Right lung (tissue), 5 donors: ENCODE data around the gene DXO. TPM values are rescaled to one million over a fixed set of nuclear protein-coding genes. Genes with fewer than 3 reads are reported as not detected.
"Not testable (repeated sequence)": the region's sequence is repeated elsewhere in the genome, so short reads cannot be mapped to it uniquely, and the experiment has no call there.

Experiments
- DNase-seq, 2 donors: peaks; one replicate each; pipeline ENCODE4 v3.0.0-alpha.2; 2013
- polyA plus RNA-seq, 5 donors: library from polyadenylated mRNA; unstranded; fragments of 120-200 nt; gene quantifications; one replicate each; pipeline versions ENCODE4 v1.2.1 to v1.2.3, GENCODE V29; 2013; ENCODE audit warnings: inconsistent platforms in 1 of 5, low replicate concordance in 1 of 5; ENCODE audit not compliant: insufficient read length in 5 of 5, insufficient read depth in 1 of 5

Gene DXO
- polyA plus RNA-seq, 5 donors: 22.7 to 31.8 (median 27.5) TPM

DNA sequence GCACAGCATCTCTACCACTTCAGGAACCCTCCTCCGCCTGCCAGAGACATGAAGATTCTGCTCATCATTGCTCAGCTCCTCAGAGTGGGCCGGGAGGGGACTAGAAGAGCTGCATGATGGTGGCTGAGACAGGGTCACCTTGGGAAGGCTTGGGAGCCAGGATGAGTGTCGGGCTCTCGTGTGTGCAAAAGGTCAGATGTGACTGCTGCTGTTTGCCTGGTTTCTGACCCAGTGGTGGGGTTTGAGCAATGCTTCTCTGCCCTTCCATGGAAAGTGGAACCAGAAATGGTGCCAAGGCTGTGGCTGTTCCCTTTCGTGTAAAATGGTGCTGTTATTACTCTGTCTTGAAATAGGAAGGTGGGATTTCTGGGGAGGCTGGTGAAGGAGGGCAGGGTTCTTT is 9.1 kb upstream of the DXO start:
- DNase-seq: not testable (repeated sequence)

GRCh38 chr6:31980195-31980876 is 8.4 kb upstream of the DXO start:
- not testable (repeated sequence) for DNase-seq

GRCh38 chr6:31979238-31979898 is 7.4 kb upstream of the DXO start:
- no peak for DNase-seq

GRCh38 chr6:31978831-31979230 is 6.9 kb upstream of the DXO start:
- no peak for DNase-seq

- DNase-seq: no peak
These were observed 6.0 kb upstream of the DXO start for GRCh38 chr6:31977816-31978431.

GRCh38 chr6:31976065-31976464 is 4.1 kb upstream of the DXO start:
- not testable (repeated sequence) for DNase-seq

- DNase-seq: no peak
These were observed 892 bp upstream of the DXO start for GRCh38 chr6:31972709-31973350.

GRCh38 chr6:31971279-31971992 is 502 bp downstream of the DXO start:
- no peak for DNase-seq

GRCh38 chr6:31970604-31971271 is 1.2 kb downstream of the DXO start:
- no peak for DNase-seq

DNA sequence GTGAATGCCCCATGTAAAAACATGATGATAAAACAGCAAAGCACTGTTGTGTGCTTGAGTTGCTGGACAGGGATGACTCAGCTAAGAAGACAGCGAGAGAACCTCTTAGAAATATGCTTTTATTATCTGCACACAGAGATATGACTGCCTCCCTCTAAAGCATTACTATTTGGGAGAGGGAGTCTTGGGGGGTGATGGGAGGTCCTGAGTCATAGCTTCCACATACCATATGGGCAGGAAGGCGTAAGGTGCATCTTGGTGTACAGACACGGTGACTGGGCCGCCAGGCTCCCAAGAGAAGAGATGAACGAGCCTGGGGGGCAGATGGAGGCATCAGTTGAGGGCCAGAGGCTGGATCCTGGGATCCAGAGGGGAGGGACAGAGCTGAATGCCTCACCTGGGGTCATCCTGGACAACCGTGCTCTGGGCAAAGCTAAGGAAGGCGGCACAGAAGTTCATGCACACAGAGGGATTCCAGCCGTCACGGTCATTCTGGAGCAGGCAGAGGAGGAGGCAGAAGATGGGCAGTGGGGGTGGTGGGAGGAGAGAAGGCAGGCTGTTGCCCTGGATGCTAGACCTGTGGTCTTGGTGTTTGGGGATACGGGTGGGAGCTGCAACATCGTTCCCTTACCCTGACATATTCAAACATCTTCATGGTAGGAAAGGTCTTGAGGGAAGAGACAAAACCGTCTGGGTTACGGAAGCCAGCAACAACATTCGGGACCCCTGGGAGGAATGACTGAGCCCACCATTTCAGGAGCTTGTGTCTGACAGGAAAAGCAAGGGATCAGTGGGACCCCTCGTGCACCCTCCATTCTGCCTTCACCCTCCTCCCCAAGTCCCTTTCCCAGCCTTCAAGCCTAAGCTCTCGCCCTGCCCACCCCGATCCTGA is 2.0 kb downstream of the DXO start:
- no peak for DNase-seq

- no peak for DNase-seq
These were observed 2.9 kb downstream of the DXO start for GRCh38 chr6:31968791-31969711.

DNA sequence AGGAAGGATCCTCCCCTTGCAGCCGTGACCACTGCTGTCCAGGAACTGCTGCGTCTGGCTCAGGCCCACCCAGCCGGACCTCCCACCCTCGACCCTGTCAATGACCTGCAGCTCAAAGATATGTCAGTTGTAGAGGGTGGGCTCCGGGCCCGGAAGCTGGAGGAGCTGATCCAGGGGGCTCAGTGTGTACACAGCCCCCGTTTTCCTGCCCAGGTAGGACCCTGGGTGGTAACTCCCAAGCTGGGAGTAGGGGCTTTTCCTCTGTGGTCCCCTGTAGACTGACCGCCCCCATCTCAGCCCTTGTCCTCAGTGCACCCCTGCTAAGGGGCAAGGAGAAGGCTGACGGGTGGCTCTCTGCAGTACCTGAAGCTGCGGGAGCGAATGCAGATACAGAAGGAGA is 3.6 kb downstream of the DXO start:
- DNase-seq: no peak

- no peak for DNase-seq
These were observed 4.0 kb downstream of the DXO start for GRCh38 chr6:31967926-31968320.

DNA sequence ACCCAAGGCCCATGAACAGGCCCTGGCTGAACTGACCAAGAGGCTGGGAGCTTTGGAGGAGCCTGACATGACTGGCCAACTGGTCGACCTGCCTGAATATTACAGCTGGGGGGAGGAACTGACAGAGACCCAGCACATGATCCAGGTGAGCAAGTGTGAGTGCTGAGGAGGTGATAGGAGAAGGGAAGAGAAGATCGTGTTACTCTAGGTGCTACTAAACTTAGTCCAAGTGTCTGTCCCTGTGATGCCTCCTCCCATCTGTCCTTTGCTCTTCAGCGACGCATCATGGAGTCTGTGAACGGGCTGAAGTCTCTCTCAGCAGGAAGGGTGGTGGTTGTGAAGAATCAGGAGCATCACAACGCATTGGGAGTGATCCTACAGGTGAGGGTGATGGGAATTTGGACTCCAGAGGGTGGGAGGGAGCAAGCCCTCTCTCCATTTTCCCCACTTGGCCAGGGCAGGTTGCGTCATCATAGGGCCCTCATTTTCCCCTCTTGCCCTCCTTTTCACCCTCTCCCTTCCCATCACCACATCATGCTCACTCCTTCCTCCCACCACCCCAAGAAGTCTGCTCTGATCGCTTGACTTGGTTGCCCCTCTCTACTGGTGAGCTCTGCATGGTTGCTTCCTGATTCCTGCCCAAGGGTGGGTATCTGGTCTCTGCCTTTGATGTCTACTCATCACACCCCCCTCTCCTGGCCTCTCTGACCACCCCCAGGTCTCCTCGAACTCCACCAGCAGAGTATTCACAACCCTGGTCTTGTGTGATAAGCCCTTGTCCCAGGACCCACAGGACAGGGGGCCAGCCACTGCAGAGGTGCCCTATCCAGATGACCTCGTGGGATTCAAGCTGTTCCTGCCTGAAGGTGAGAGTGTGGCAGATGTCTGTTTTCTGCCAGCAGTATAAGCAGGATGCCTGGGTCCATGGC is 4.7 kb downstream of the DXO start:
- DNase-seq: no peak

DNA sequence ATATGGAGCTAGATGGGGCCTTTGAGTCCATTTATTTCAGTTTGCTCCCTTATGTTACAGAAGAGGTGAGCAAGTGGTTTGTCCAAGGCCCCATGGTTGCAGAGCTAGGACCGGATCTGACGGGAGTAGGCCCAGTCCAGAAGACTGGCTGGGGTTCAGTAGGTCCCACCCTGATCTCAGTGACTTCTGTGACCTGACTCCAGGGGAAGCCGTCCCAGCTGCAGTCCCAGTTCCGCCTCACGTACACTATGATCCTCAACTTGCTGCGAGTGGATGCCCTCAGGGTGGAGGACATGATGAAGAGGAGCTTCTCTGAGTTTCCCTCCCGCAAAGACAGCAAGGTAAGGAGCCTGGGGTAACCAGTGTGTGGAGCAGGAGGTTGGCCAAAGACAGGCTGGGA is 5.4 kb downstream of the DXO start:
- DNase-seq: no peak

DNA sequence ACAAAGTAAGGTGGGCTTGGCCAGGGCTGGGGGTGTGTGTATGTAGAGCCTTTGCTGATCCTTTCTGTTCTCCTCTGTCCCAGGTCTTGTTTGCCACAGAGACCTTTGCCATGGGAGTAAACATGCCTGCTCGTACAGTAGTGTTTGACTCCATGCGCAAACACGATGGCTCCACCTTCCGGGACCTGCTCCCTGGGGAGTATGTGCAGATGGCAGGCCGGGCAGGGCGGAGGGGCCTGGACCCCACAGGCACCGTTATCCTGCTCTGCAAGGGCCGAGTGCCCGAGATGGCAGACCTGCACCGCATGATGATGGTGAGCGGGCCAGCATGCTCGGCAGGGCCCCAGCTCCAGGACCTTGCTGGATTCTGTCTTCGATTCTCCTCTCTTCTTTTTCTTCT is 6.2 kb downstream of the DXO start:
- no peak for DNase-seq

GRCh38 chr6:31963921-31964320 is 8.0 kb downstream of the DXO start:
- DNase-seq: no peak

DNA sequence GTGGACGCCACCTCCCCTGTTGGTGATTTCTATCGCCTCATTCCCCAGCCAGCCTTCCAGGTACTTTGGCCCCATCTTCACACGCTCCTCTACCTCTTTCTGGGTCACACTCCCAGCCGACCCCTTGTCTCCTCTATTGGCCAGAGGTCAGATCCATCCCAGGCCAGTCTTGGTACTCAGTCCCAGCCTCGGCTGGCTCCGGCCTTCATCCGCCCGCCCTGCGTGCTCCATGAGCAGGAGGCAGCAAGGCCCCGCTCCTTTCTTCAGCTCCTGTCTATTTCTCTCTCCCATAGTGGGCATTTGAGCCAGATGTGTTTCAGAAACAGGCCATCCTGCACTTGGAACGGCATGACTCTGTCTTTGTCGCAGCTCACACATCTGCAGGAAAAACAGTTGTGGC is 10.3 kb downstream of the DXO start:
- DNase-seq: no peak
